IMR-90 (cell line): Measurements from ENCODE around the gene MSL3. TPM values are rescaled to one million over a fixed set of nuclear protein-coding genes. Genes with fewer than 3 reads are reported as not detected.

Experiments used
- ATAC-seq: fragments of 200-7000 bp; cut with Tn5 transposase; 2 replicates; pipeline ENCODE4 v1.9.1; 2020; ENCODE audit warnings: low read depth, mild to moderate bottlenecking, moderate library complexity
- BruUV-seq: library from RNA; stranded (reverse); fragments of 400-500 nt; replicated peaks from 2 replicates; lab custom pipeline; 2021; lab: Mats Ljungman, UMichigan
- CTCF ChIA-PET: fragments of 300-600 bp; formaldehyde crosslinking; extraction: SDS; loops from one replicate; lab custom pipeline; 2021; ENCODE audit warnings: antibody characterized with exemption; lab: Yijun Ruan, JAX
- POLR2A ChIA-PET: fragments of 300-600 bp; sonication (Branson Sonifier 250); formaldehyde crosslinking; loops from one replicate; lab custom pipeline; 2022; ENCODE audit warnings: antibody characterized with exemption; ENCODE audit not compliant: unreplicated experiment; lab: Charles Lee
- DNase-seq: peaks from one replicate; pipeline ENCODE4 v3.0.0; 2013
- H2AFZ ChIP-seq: replicated peaks from 2 replicates; pipeline ENCODE3; 2013; ENCODE audit warnings: low read length, mild to moderate bottlenecking; ENCODE audit not compliant: poor library complexity
- H2AK5ac ChIP-seq: 2 replicates; pipeline ENCODE4 v1.6.1; 2013; ENCODE audit warnings: low read depth, low read length, inconsistent platforms
- H2AK9ac ChIP-seq: replicated peaks from 2 replicates; pipeline ENCODE3; 2013; ENCODE audit warnings: mild to moderate bottlenecking, low read depth, low read length, moderate library complexity; ENCODE audit not compliant: poor library complexity
- H2BK120ac ChIP-seq: 2 replicates; pipeline ENCODE4 v1.6.1; 2013; ENCODE audit warnings: low read depth, low read length, inconsistent platforms
- H2BK15ac ChIP-seq: 3 replicates; pipeline ENCODE4 v1.6.1; 2013; ENCODE audit warnings: low read depth, low read length, inconsistent platforms
- H2BK20ac ChIP-seq: 2 replicates; pipeline ENCODE4 v1.6.1; 2013; ENCODE audit warnings: low read depth, mild to moderate bottlenecking, inconsistent platforms, low read length, moderate library complexity
- H2BK5ac ChIP-seq: 2 replicates; pipeline ENCODE4 v1.6.1; 2013; ENCODE audit warnings: mild to moderate bottlenecking, low read depth, low read length, inconsistent platforms; ENCODE audit not compliant: poor library complexity, severe bottlenecking
- H3K14ac ChIP-seq: replicated peaks from 2 replicates; pipeline ENCODE4 v1.6.1; 2013; ENCODE audit warnings: low read depth, low read length, inconsistent platforms
- H3K18ac ChIP-seq: 2 replicates; pipeline ENCODE4 v1.6.1; 2013; ENCODE audit warnings: low read depth, low read length, control low read depth
- H3K23ac ChIP-seq: 2 replicates; pipeline ENCODE4 v1.6.1; 2013; ENCODE audit warnings: low read depth, low read length, inconsistent platforms
- H3K27ac ChIP-seq: 2 replicates; pipeline ENCODE4 v1.5.1; 2013; ENCODE audit warnings: mild to moderate bottlenecking, control low read depth, low read length; ENCODE audit not compliant: insufficient read depth
- H3K27me3 ChIP-seq: 2 replicates; pipeline ENCODE4 v1.6.1; 2013; ENCODE audit warnings: low read length; ENCODE audit not compliant: control insufficient read depth, insufficient read depth
- H3K36me3 ChIP-seq: 2 replicates; pipeline ENCODE4 v1.6.1; 2013; ENCODE audit warnings: low read length, mixed read lengths; ENCODE audit not compliant: control insufficient read depth, insufficient read depth
- H3K4ac ChIP-seq: 2 replicates; pipeline ENCODE4 v1.6.1; 2013; ENCODE audit warnings: low read depth, low read length, inconsistent platforms
- H3K4me1 ChIP-seq: 2 replicates; pipeline ENCODE4 v1.6.1; 2013; ENCODE audit warnings: low read length, mixed read lengths; ENCODE audit not compliant: control insufficient read depth, insufficient read depth
- H3K4me2 ChIP-seq: 2 replicates; pipeline ENCODE4 v1.6.1; 2013; ENCODE audit warnings: low read depth, mild to moderate bottlenecking, control low read depth, low read length, moderate library complexity
- H3K4me3 ChIP-seq: 2 replicates; pipeline ENCODE4 v1.5.1; 2013; ENCODE audit warnings: low read depth, mild to moderate bottlenecking, control low read depth, low read length, moderate library complexity; ENCODE audit not compliant: insufficient read depth
- H3K56ac ChIP-seq: 2 replicates; pipeline ENCODE4 v1.6.1; 2013; ENCODE audit warnings: low read length, inconsistent platforms; ENCODE audit not compliant: insufficient read depth; ENCODE audit errors: extremely low read depth
- H3K79me1 ChIP-seq, 2 experiments: 2 replicates each; pipeline ENCODE4 v1.6.1; 2013; ENCODE audit warnings: low read length in 2 of 2, inconsistent platforms in 1 of 2, low read depth in 1 of 2
- H3K9ac ChIP-seq: 2 replicates; pipeline ENCODE4 v1.6.1; 2013; ENCODE audit warnings: low read depth, low read length, control low read depth
- H3K9me1 ChIP-seq: 2 replicates; pipeline ENCODE4 v1.6.1; 2013; ENCODE audit warnings: low read length, inconsistent platforms; ENCODE audit not compliant: insufficient read depth
- H3K9me3 ChIP-seq: 2 replicates; pipeline ENCODE4 v1.6.1; 2013; ENCODE audit warnings: low read length; ENCODE audit not compliant: control insufficient read depth, insufficient read depth
- H4K20me1 ChIP-seq: 2 replicates; pipeline ENCODE4 v1.6.1; 2013; ENCODE audit warnings: low read length, inconsistent platforms; ENCODE audit not compliant: insufficient read depth
- H4K5ac ChIP-seq: 2 replicates; pipeline ENCODE4 v1.6.1; 2013; ENCODE audit warnings: mild to moderate bottlenecking, low read depth, low read length, control low read depth
- H4K8ac ChIP-seq, 2 experiments: 2 replicates each; pipeline ENCODE4 v1.6.1; 2013; ENCODE audit warnings: low read depth in 2 of 2, low read length in 2 of 2, control low read depth in 1 of 2, inconsistent platforms in 1 of 2
- H4K91ac ChIP-seq: 2 replicates; pipeline ENCODE4 v1.6.1; 2013; ENCODE audit warnings: low read depth, low read length, inconsistent platforms; ENCODE audit not compliant: insufficient read depth
- BHLHE40 ChIP-seq: fragments of 150-350 bp; IDR thresholded peaks from 2 replicates; pipeline ENCODE4 v1.6.1; 2016; ENCODE audit warnings: mild to moderate bottlenecking, low read depth, low read length
- CEBPB ChIP-seq: IDR thresholded peaks from 2 replicates; pipeline ENCODE4 v1.6.1; 2012; ENCODE audit warnings: low read depth, low read length, improper control_type of control experiment
- CHD1 ChIP-seq: IDR thresholded peaks from 2 replicates; pipeline ENCODE4 v1.6.1; 2012; ENCODE audit warnings: low read depth, low read length, improper control_type of control experiment
- ELK1 ChIP-seq: fragments of 150-350 bp; IDR thresholded peaks from 2 replicates; pipeline ENCODE4 v1.6.1; 2016; ENCODE audit warnings: low read depth, mild to moderate bottlenecking, low read length, moderate library complexity, borderline replicate concordance
- MAFK ChIP-seq: IDR thresholded peaks from 2 replicates; pipeline ENCODE4 v1.6.1; 2012; ENCODE audit warnings: low read depth, low read length, improper control_type of control experiment
- MAZ ChIP-seq: IDR thresholded peaks from 2 replicates; pipeline ENCODE4 v1.6.1; 2012; ENCODE audit warnings: low read depth, mild to moderate bottlenecking, low read length, improper control_type of control experiment, moderate library complexity, borderline replicate concordance
- MXI1 ChIP-seq: IDR thresholded peaks from 2 replicates; pipeline ENCODE4 v1.6.1; 2012; ENCODE audit warnings: low read depth, mild to moderate bottlenecking, low read length, moderate library complexity, borderline replicate concordance
- NFE2L2 ChIP-seq: fragments of 150-350 bp; IDR thresholded peaks from 2 replicates; pipeline ENCODE4 v1.6.1; 2016; ENCODE audit warnings: low read depth, mild to moderate bottlenecking, low read length
- POLR2A ChIP-seq: IDR thresholded peaks from 2 replicates; pipeline ENCODE4 v1.6.1; 2012; ENCODE audit warnings: mild to moderate bottlenecking, low read depth, low read length
- RAD21 ChIP-seq: IDR thresholded peaks from 2 replicates; pipeline ENCODE4 v1.6.1; 2012; ENCODE audit warnings: low read length, improper control_type of control experiment
- RCOR1 ChIP-seq: IDR thresholded peaks from 2 replicates; pipeline ENCODE4 v1.6.1; 2012; ENCODE audit warnings: mild to moderate bottlenecking, low read length, improper control_type of control experiment; ENCODE audit not compliant: insufficient replicate concordance
- SMC3 ChIP-seq: fragments of 150-350 bp; IDR thresholded peaks from 2 replicates; pipeline ENCODE4 v1.6.1; 2016; ENCODE audit warnings: low read depth, mild to moderate bottlenecking, antibody characterized with exemption, low read length, moderate library complexity
- WGBS, 2 experiments: methylation state at CpG; one replicate each; pipeline versions ENCODE4 v1.1.5 to v1.1.7; 2013; ENCODE audit warnings: missing lambda C conversion rate in 2 of 2; ENCODE audit not compliant: insufficient read length in 1 of 2; ENCODE audit errors: extremely low coverage in 2 of 2; 5-methylcytosine and 5-hydroxymethylcytosine counted together
- dilution Hi-C: fragments of 300-500 bp; cut with HindIII; formaldehyde crosslinking; loops from one replicate; pipeline ENCODE4 v1.14.3; 2018; ENCODE audit warnings: low sequenced_read_pairs; ENCODE audit not compliant: unreplicated experiment
- in situ Hi-C: fragments of 300-500 bp; cut with MboI; formaldehyde crosslinking; loops from 3 replicates; pipeline ENCODE4 v1.14.3; 2019; ENCODE audit warnings: low sequenced_read_pairs, inconsistent platforms, mixed read lengths
- intact Hi-C: fragments of 100-400 bp; cut with micrococcal nuclease; formaldehyde crosslinking; loops from 2 replicates; pipeline ENCODE4 v1.10.0; 2022
- polyA plus RNA-seq, 3 experiments: library from polyadenylated mRNA; depleted of rRNA; stranded (reverse); fragments of >200 nt; gene quantifications; 2 replicates each; pipeline ENCODE4 v1.2.3, GENCODE V29; 2012; ENCODE audit warnings: low replicate concordance in 1 of 3
- total RNA-seq: library from RNA; depleted of rRNA; stranded (reverse); fragments of >200 nt; gene quantifications from 2 replicates; pipeline ENCODE4 v1.2.3, GENCODE V29; 2012
- TF ChIP-seq, protein P1 (sequence below): fragments of 150-350 bp; IDR thresholded peaks from 2 replicates; pipeline ENCODE4 v1.6.1; 2017; ENCODE audit warnings: mild to moderate bottlenecking, antibody characterized with exemption, low read length, low read depth

The MSL3 gene
- total and polyA plus RNA-seq, 2 of the 4 experiments (the other 2 are of a cell fraction) = 19.6 to 21.3 TPM

GRCh38 chrX:11757397-11757718 is 679 bp upstream of the MSL3 start:
- no peak overlapping the region for H2AK5ac ChIP-seq
- ATAC-seq = no peak
- peak overlapping the region; percentile 57 for H2AK9ac ChIP-seq
- no peaks in the 10 kb centered on the region for H4K20me1 ChIP-seq
- peak overlapping the region; percentile 55 for H2BK5ac ChIP-seq
- H3K27me3 ChIP-seq = peaks cover 3% of the 10 kb centered on the region; the same call in 1 of the 2 replicates
- peak overlapping the region; percentile 81 for H3K4me2 ChIP-seq
- 0 out of 4 replicates have a peak overlapping the region, but pooled peaks of 1 of the 2 experiments have one; percentile 5 for H4K8ac ChIP-seq
- ChIA-PET POLR2A (no interaction called here), CTCF (interaction anchor here (1.0 kb wide), 1 partner anchor 20 kb away, joined by 3 read pairs; no protein-coding TSS in a partner anchor)
- peak overlapping the region; percentile 52; the same call in 1 of the 2 replicates for H2BK120ac ChIP-seq
- H4K91ac ChIP-seq = no peak overlapping the region
- peak overlapping the region; percentile 88 for H3K4me3 ChIP-seq
- WGBS, 2 experiments = 37% methylated on average over 5 of the region's 14 CpGs; no CpG with 5 or more reads in 1 of the 2 experiments
- H3K18ac ChIP-seq = no peak overlapping the region
- no peak overlapping the region for H3K56ac ChIP-seq
- no peak overlapping the region for H2BK15ac ChIP-seq
- dilution Hi-C loops (no loop called here), intact Hi-C loops (loop anchor here (5.0 kb wide), 1 partner anchor 90 kb away; the partner anchor contains the start of gene ARHGAP6), in situ Hi-C loops (loop anchor here (25.0 kb wide), 1 partner anchor 1570 kb away; no protein-coding TSS in a partner anchor)
- peaks cover 3% of the 10 kb centered on the region; the same call in 1 of the 2 replicates for H3K36me3 ChIP-seq
- H2AFZ ChIP-seq = peak overlapping the region; percentile 93
- no peak for TF ChIP-seq SMC3
- TF ChIP-seq BHLHE40 = no peak
- TF ChIP-seq, protein P1, sequence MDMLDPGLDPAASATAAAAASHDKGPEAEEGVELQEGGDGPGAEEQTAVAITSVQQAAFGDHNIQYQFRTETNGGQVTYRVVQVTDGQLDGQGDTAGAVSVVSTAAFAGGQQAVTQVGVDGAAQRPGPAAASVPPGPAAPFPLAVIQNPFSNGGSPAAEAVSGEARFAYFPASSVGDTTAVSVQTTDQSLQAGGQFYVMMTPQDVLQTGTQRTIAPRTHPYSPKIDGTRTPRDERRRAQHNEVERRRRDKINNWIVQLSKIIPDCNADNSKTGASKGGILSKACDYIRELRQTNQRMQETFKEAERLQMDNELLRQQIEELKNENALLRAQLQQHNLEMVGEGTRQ = no peak
- no peak for TF ChIP-seq MXI1
- TF ChIP-seq ELK1 = no peak
- TF ChIP-seq RAD21 = no peak
- TF ChIP-seq MAFK = no peak
- no peak for TF ChIP-seq MAZ
- TF ChIP-seq NFE2L2 = no peak
- no peak for TF ChIP-seq POLR2A
- TF ChIP-seq CEBPB = no peak
- TF ChIP-seq RCOR1 = no peak
- TF ChIP-seq CHD1 = no peak
- H3K9me3 ChIP-seq = no peaks in the 10 kb centered on the region
- BruUV-seq = no TSS peak
- H3K9me1 ChIP-seq = no peaks in the 10 kb centered on the region
- no peak overlapping the region for H2BK20ac ChIP-seq
- peaks cover 0 to 4% of the 10 kb centered on the region in 2 experiments; a peak in 2 of 4 replicates for H3K79me1 ChIP-seq
- no peak overlapping the region for H3K23ac ChIP-seq
- H3K27ac ChIP-seq = peak overlapping the region; percentile 53
- H3K14ac ChIP-seq = no peak overlapping the region; the same call in 1 of the 2 replicates
- DNase-seq = no peak
- no peaks in the 10 kb centered on the region for H3K4me1 ChIP-seq
- H4K5ac ChIP-seq = 0 out of 2 replicates have a peak overlapping the region, but pooled peaks have one; percentile 25
- H3K4ac ChIP-seq = peak overlapping the region; percentile 16; the same call in 1 of the 2 replicates
- H3K9ac ChIP-seq = peak overlapping the region; percentile 50
